BLaER1 (cell line): Measurements from ENCODE around the gene PPHLN1.

Experiments used
- H3K27ac ChIP-seq: shearing (Covaris generic); formaldehyde crosslinking; 2 replicates; pipeline ENCODE4 v1.8.1; 2022
- H3K27me3 ChIP-seq: shearing (Covaris generic); formaldehyde crosslinking; 2 replicates; pipeline ENCODE4 v1.8.1; 2022
- H3K36me3 ChIP-seq: shearing (Covaris generic); formaldehyde crosslinking; 2 replicates; pipeline ENCODE4 v1.8.1; 2022
- H3K4me1 ChIP-seq: shearing (Covaris generic); formaldehyde crosslinking; 2 replicates; pipeline ENCODE4 v1.8.1; 2022
- H3K4me2 ChIP-seq: shearing (Covaris generic); formaldehyde crosslinking; 2 replicates; pipeline ENCODE4 v1.8.1; 2022
- H3K4me3 ChIP-seq: shearing (Covaris generic); formaldehyde crosslinking; 2 replicates; pipeline ENCODE4 v1.8.1; 2022
- H3K9ac ChIP-seq: shearing (Covaris generic); formaldehyde crosslinking; 2 replicates; pipeline ENCODE4 v1.8.1; 2022
- H3K9me3 ChIP-seq: shearing (Covaris generic); formaldehyde crosslinking; 2 replicates; pipeline ENCODE4 v1.8.1; 2022
- H4K20me1 ChIP-seq: shearing (Covaris generic); formaldehyde crosslinking; 2 replicates; pipeline ENCODE4 v1.8.1; 2022
- Cebpa-rat ChIP-seq: shearing (Covaris generic); IDR thresholded peaks from 2 replicates; pipeline ENCODE4 v1.8.1; 2022

Gene PPHLN1

DNA sequence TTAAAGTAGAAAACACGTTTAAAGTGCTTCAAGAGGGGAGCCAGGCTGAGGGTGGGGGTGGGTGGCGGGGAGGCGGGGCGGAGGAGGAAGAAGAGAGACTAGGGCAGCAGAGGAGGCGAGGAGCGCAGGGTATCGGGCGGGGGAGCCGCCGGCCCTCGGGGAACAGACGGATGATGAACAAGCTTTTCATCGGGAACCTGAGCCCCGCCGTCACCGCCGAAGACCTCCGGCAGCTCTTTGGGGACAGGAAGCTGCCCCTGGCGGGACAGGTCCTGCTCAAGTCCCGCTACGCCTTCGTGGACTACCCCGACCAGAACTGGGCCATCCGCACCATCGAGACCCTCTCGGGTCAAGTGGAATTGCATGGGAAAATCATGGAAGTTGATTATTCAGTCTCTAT, 39.2 kb upstream of the PPHLN1 start:
- Histone ChIP-seq H3K4me3 (no peak overlapping the region), H3K9ac (no peak overlapping the region), H3K4me2 (no peak overlapping the region), H3K4me1 (no peaks in the 10 kb centered on the region), H3K9me3 (no peaks in the 10 kb centered on the region), H3K36me3 (no peaks in the 10 kb centered on the region), H3K27ac (no peak overlapping the region), H3K27me3 (no peaks in the 10 kb centered on the region), H4K20me1 (no peaks in the 10 kb centered on the region)
- no peak for TF ChIP-seq Cebpa-rat

DNA sequence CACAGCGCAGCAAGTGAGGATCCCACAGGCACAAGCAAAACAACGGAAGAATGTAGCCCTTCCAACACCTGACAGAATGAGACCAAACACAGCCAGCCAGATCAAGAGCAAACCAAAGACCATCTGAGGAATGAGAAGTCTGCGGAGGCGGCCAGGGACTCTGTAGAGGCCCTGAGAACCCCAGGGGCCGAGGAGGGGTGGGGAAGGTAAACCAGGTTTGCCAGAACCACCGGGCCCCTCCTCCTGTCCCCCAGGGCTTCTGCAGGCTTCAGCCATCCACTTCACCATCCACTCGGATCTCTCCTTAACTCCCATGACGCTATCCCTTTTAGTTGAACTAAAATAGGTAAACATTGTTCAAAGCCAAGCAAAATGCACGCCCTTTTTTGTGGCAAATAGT, 37.4 kb upstream of the PPHLN1 start:
- Histone ChIP-seq H3K4me1 (no peaks in the 10 kb centered on the region), H4K20me1 (no peaks in the 10 kb centered on the region), H3K9ac (no peak overlapping the region), H3K27ac (no peak overlapping the region), H3K36me3 (no peaks in the 10 kb centered on the region), H3K4me3 (no peak overlapping the region), H3K4me2 (no peak overlapping the region), H3K27me3 (no peaks in the 10 kb centered on the region), H3K9me3 (no peaks in the 10 kb centered on the region)
- no peak for TF ChIP-seq Cebpa-rat

DNA sequence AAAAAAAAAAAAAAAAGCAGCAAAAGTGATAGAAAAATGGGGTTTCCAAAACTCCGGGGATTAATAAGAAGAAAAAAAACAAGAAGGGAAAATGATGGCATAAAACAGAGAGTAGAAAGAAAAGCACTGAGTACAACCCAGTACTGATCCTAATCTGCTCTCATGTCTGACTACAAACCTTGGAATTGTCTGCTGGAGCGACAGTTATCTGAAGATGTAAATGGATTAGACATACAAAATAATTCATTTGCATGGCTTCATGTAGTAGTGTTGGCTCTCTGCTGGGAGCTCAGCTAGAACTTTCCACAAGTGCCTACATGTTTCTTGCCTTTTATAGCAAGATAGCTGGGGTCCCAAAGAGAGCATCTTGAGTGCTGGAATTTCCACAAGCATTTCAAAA, 34.3 kb upstream of the PPHLN1 start:
- no peak for TF ChIP-seq Cebpa-rat
- Histone ChIP-seq H3K27ac (no peak overlapping the region), H3K4me1 (no peaks in the 10 kb centered on the region), H3K9me3 (no peaks in the 10 kb centered on the region), H3K9ac (no peak overlapping the region), H4K20me1 (no peaks in the 10 kb centered on the region), H3K4me2 (no peak overlapping the region), H3K4me3 (no peak overlapping the region), H3K27me3 (no peaks in the 10 kb centered on the region), H3K36me3 (no peaks in the 10 kb centered on the region)

DNA sequence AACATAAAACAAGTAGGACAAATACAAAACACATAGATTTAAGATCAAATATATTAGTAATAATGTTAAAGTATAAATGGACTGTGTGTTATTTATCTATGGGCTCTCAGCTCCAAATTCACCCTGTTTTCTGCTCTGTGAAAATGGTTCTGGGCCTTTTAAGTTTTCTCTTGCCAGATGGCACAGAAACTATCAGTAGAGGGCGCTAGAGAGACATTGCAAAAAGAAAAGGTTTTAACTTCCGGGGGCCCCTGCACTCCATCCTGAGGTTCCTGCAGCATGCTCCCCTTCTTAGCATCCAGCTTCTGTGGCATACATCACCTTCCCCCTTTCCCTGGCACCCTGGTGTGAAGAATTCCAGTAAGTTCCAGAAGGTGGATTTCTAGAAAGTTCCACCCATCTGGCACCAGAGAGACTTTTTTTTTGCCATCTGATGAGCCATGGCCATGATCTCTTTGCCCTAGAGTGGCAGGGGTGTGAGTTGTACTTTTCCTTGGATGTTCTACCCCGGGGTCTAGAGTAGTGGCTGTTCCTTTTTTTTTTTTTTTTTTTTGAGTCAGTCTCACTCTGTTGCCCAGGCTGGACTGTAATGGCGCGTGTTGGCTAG, 29.4 kb upstream of the PPHLN1 start:
- H3K4me1 ChIP-seq = no peaks in the 10 kb centered on the region
- H3K27ac ChIP-seq = no peak overlapping the region
- no peak for TF ChIP-seq Cebpa-rat
- no peaks in the 10 kb centered on the region for H3K9me3 ChIP-seq
- no peaks in the 10 kb centered on the region for H4K20me1 ChIP-seq
- H3K9ac ChIP-seq = no peak overlapping the region
- H3K4me3 ChIP-seq = no peak overlapping the region
- H3K36me3 ChIP-seq = no peaks in the 10 kb centered on the region
- no peaks in the 10 kb centered on the region for H3K27me3 ChIP-seq
- no peak overlapping the region for H3K4me2 ChIP-seq

DNA sequence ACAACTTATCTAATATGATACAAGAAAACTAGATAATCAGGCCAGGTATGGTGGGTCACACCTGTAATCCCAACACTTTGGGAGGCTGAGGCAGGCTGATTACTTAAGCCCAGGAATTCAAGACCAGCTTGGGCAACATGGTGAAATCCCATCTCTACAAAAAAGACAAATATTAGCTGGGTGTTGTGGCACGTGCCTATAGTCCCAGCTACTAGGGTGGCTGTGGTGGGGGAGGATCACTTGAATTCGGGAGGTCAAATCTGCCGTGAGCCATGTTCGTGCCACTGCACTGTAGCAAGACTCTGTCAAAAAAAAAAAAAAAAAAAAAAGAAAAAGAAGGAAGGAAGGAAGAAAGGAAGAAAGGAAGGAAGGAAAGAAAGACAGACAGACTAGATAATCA, 27.1 kb upstream of the PPHLN1 start:
- Histone ChIP-seq H3K9ac (no peak overlapping the region), H3K4me2 (no peak overlapping the region), H3K9me3 (no peaks in the 10 kb centered on the region), H3K27ac (no peak overlapping the region), H3K4me1 (no peaks in the 10 kb centered on the region), H4K20me1 (no peaks in the 10 kb centered on the region), H3K4me3 (no peak overlapping the region), H3K36me3 (no peaks in the 10 kb centered on the region), H3K27me3 (no peaks in the 10 kb centered on the region)
- no peak for TF ChIP-seq Cebpa-rat

DNA sequence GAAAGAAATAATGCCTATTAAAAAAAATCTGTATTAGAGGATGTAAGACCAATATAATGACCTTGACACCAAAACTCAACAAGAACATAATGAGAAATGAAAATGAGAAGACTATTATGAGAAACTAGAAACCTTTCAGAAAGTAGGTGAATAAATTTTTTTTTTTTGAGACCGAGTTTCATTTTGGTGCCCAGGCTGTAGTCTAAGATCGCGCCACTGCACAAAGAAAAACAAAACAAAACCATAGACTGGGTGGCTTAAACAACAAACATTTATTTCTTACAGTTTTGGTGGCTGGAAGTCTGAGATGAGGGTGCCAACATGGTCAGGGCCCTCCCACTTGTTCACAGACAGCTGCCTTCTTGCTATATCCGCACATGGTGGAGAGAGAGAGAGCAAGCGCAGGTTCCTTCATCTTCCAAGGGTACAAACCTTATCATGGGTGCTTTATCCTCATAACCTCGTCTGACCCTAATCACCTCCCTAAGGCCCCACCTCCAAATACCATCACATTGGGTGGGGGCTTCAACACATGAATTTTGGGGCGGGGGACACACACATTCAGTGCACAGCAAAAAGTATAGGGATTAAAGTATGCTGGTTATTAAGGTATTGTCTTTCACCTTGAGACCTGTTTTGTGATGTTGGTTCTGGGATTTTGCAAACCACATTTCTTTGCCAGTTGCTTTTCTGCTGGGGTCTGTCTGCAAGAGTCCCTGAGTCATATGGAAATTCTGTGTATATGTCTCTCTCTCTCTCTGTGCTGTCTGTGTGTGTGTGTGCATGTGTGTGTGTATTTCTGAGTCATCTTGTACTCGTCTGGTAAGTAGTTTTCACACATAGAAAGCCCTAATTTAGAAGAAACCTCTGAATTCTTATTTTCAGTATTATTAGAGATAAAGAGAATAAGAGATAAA, 26.3 kb upstream of the PPHLN1 start:
- no peak overlapping the region for H3K27ac ChIP-seq
- no peaks in the 10 kb centered on the region for H4K20me1 ChIP-seq
- H3K9ac ChIP-seq = no peak overlapping the region
- no peaks in the 10 kb centered on the region for H3K27me3 ChIP-seq
- H3K4me3 ChIP-seq = no peak overlapping the region
- no peaks in the 10 kb centered on the region for H3K9me3 ChIP-seq
- no peaks in the 10 kb centered on the region for H3K4me1 ChIP-seq
- no peak overlapping the region for H3K4me2 ChIP-seq
- no peak for TF ChIP-seq Cebpa-rat
- no peaks in the 10 kb centered on the region for H3K36me3 ChIP-seq

DNA sequence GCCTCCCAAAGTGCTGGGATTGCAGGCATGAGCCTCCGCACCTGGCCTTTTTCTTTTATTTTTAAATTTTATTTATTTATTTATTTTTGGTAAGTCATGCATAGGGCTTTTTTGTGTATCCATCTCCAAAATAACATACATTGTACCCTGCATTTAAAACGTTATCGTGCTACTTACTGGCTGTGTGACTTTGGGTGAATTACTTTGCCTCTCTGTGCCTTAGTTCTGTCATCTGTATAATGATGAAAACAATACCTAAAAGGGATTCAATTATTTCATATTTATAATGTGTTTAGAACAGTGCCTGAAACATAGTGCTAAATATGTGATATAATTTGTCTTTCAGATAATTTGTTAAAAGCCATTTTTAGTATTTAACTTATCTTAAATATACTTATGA, 19.7 kb upstream of the PPHLN1 start:
- Histone ChIP-seq H3K9ac (no peak overlapping the region), H3K36me3 (peaks cover 7% of the 10 kb centered on the region; the same call in 1 of the 2 replicates)
- TF ChIP-seq Cebpa-rat = no peak

DNA sequence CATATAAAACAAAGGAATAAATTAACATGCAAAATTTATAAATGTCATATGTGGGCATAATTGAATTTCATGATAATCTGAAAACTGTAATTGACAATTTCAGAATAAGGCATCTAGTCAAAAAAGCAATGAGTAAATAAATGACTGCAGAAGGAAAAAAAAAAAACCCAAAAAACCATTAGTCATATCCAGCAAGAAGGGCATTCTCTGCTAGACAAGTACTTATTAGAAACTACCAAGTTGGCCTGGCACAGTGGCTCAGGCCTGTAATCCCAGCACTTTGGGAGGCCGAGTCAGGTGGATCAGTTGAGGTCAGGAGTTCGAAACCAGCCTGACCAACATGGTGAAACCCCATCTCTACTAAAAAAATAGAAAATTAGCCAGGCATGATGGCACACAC, 17.6 kb upstream of the PPHLN1 start:
- no peak overlapping the region for H3K4me3 ChIP-seq
- no peak for TF ChIP-seq Cebpa-rat
- H3K27me3 ChIP-seq = no peaks in the 10 kb centered on the region
- no peak overlapping the region for H3K4me2 ChIP-seq
- H4K20me1 ChIP-seq = no peaks in the 10 kb centered on the region
- no peak overlapping the region for H3K9ac ChIP-seq
- H3K4me1 ChIP-seq = no peaks in the 10 kb centered on the region
- no peaks in the 10 kb centered on the region for H3K9me3 ChIP-seq
- H3K27ac ChIP-seq = no peak overlapping the region
- peaks cover 16% of the 10 kb centered on the region for H3K36me3 ChIP-seq

More for the DNA sequence above, 19.7 kb upstream of the PPHLN1 start:
- no peaks in the 10 kb centered on the region for H3K9me3 ChIP-seq
- no peak overlapping the region for H3K4me2 ChIP-seq
- no peaks in the 10 kb centered on the region for H3K27me3 ChIP-seq
- H3K27ac ChIP-seq = no peak overlapping the region
- no peaks in the 10 kb centered on the region for H4K20me1 ChIP-seq
- no peaks in the 10 kb centered on the region for H3K4me1 ChIP-seq
- no peak overlapping the region for H3K4me3 ChIP-seq

DNA sequence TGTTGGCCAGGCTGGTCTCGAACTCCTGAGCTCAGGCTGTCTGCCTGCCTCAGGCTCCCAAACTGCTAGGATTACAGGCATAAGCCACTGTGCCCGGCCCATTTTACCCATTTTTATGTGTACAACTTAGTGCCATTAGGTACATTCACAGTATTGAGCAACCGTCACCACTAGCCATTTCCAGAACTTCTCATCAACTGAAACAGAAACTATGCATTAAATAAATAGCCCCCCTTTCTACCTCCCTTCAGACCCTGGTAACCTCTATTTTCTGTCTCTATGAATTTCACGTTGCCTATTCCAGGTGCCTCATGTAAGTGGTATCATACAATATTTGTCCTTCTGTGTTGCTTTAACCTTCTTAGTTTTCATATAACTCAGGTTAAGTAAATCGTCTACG, 16.0 kb upstream of the PPHLN1 start:
- H3K27ac ChIP-seq = no peak overlapping the region
- no peaks in the 10 kb centered on the region for H4K20me1 ChIP-seq
- H3K4me3 ChIP-seq = no peak overlapping the region
- no peaks in the 10 kb centered on the region for H3K27me3 ChIP-seq
- no peak overlapping the region for H3K9ac ChIP-seq
- no peak for TF ChIP-seq Cebpa-rat
- no peaks in the 10 kb centered on the region for H3K9me3 ChIP-seq
- H3K36me3 ChIP-seq = peaks cover 30% of the 10 kb centered on the region
- no peaks in the 10 kb centered on the region for H3K4me1 ChIP-seq
- no peak overlapping the region for H3K4me2 ChIP-seq

DNA sequence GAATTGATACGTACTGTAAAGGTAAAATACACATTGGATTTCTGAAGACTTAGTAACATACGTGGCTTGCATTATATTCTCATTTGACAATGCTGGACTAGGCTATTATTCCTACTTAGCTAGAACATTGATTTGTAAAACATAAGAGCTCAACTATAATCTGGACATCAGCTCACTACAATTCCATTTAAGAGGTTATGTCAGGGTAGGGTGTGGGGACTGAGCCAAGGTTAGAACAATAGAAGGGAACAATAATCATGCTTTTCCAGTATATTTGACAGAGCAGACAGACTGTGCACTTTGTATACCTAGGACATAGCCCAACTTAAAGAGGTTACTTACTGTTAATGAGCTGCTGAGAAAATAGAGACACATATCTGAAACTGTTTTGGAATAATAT, 10.9 kb upstream of the PPHLN1 start:
- no peak for TF ChIP-seq Cebpa-rat
- no peaks in the 10 kb centered on the region for H3K4me1 ChIP-seq

More for the DNA sequence above, 10.9 kb upstream of the PPHLN1 start:
- H3K9me3 ChIP-seq = no peaks in the 10 kb centered on the region
- peaks cover 49% of the 10 kb centered on the region for H3K36me3 ChIP-seq
- H3K4me3 ChIP-seq = no peak overlapping the region
- H3K27me3 ChIP-seq = no peaks in the 10 kb centered on the region
- H3K4me2 ChIP-seq = no peak overlapping the region
- H3K27ac ChIP-seq = no peak overlapping the region
- no peak overlapping the region for H3K9ac ChIP-seq
- no peaks in the 10 kb centered on the region for H4K20me1 ChIP-seq
